ENCODE data around the gene CFAP46.

The CFAP46 gene

GRCh38 chr10:132990684-132991545 lies 48.5 kb upstream of the CFAP46 start:
- ATAC-seq: no peak
- TF ChIP-seq BACH2 (CRISPR knock-in tag; IDR thresholded peaks at IDR 0.05; ENCODE audit: borderline replicate concordance) (no peak), PPARA (CRISPR knock-in tag; IDR thresholded peaks at IDR 0.05; ENCODE audit: borderline replicate concordance) (no peak), ZFP3 (CRISPR knock-in tag; IDR thresholded peaks at IDR 0.05) (no peak), ARNTL (CRISPR knock-in tag; IDR thresholded peaks at IDR 0.05; ENCODE audit: borderline replicate concordance, low read depth) (no peak)

- ATAC-seq: no peak
- TF ChIP-seq BACH2 (CRISPR knock-in tag; IDR thresholded peaks at IDR 0.05; ENCODE audit: borderline replicate concordance) (no peak), GLIS3 (CRISPR knock-in tag; IDR thresholded peaks at IDR 0.05) (no peak), PATZ1 (CRISPR knock-in tag; IDR thresholded peaks at IDR 0.05; ENCODE audit: borderline replicate concordance) (no peak), SNAI2 (CRISPR knock-in tag; IDR thresholded peaks at IDR 0.05) (no peak), ARNTL (CRISPR knock-in tag; IDR thresholded peaks at IDR 0.05; ENCODE audit: borderline replicate concordance, low read depth) (no peak), ZFP30 (CRISPR knock-in tag; IDR thresholded peaks at IDR 0.05) (no peak), CSRNP3 (CRISPR knock-in tag; IDR thresholded peaks at IDR 0.05) (no peak), ISL1 (CRISPR knock-in tag; IDR thresholded peaks at IDR 0.05) (no peak), RARB (CRISPR knock-in tag; IDR thresholded peaks at IDR 0.05) (no peak), POU6F1 (CRISPR knock-in tag; IDR thresholded peaks at IDR 0.05; ENCODE audit: borderline replicate concordance, low read depth) (no peak), CSDC2 (CRISPR knock-in tag; IDR thresholded peaks at IDR 0.05) (no peak), OSR1 (CRISPR knock-in tag; IDR thresholded peaks at IDR 0.05) (no peak), TOX (CRISPR knock-in tag; IDR thresholded peaks at IDR 0.05; ENCODE audit: borderline replicate concordance) (no peak), ESRRG (CRISPR knock-in tag; IDR thresholded peaks at IDR 0.05) (no peak), ZNF70 (CRISPR knock-in tag; IDR thresholded peaks at IDR 0.05) (no peak), ZNF8 (CRISPR knock-in tag; IDR thresholded peaks at IDR 0.05) (no peak), PPARA (CRISPR knock-in tag; IDR thresholded peaks at IDR 0.05; ENCODE audit: borderline replicate concordance) (no peak), TCF4 (CRISPR knock-in tag; IDR thresholded peaks at IDR 0.05; ENCODE audit: borderline replicate concordance) (no peak)
These were observed 47.4 kb upstream of the CFAP46 start for GRCh38 chr10:132989476-132990415.

- TF ChIP-seq ARNTL (CRISPR knock-in tag; IDR thresholded peaks at IDR 0.05; ENCODE audit: borderline replicate concordance, low read depth): no peak
- TF ChIP-seq PPARA (CRISPR knock-in tag; IDR thresholded peaks at IDR 0.05; ENCODE audit: borderline replicate concordance): no peak
- no peak for TF ChIP-seq ZFP30 (CRISPR knock-in tag; IDR thresholded peaks at IDR 0.05)
- no peak for TF ChIP-seq TOX (CRISPR knock-in tag; IDR thresholded peaks at IDR 0.05; ENCODE audit: borderline replicate concordance)
- TF ChIP-seq POU6F1 (CRISPR knock-in tag; IDR thresholded peaks at IDR 0.05; ENCODE audit: borderline replicate concordance, low read depth): no peak
- TF ChIP-seq SNAI2 (CRISPR knock-in tag; IDR thresholded peaks at IDR 0.05): no peak
- no peak for TF ChIP-seq PATZ1 (CRISPR knock-in tag; IDR thresholded peaks at IDR 0.05; ENCODE audit: borderline replicate concordance)
- TF ChIP-seq CSDC2 (CRISPR knock-in tag; IDR thresholded peaks at IDR 0.05): no peak
- TF ChIP-seq ZNF8 (CRISPR knock-in tag; IDR thresholded peaks at IDR 0.05): no peak
- no peak for TF ChIP-seq BACH2 (CRISPR knock-in tag; IDR thresholded peaks at IDR 0.05; ENCODE audit: borderline replicate concordance)
- no peak for ATAC-seq
These were observed 46.6 kb upstream of the CFAP46 start for GRCh38 chr10:132988988-132989387.

All from SK-N-SH treated with all-trans-retinoic acid at 6 μM for 48 hours (cell line).